IMR-90 (cell line): Measurements from ENCODE around the gene PRTFDC1. TPM values are rescaled to one million over a fixed set of nuclear protein-coding genes. Genes with fewer than 3 reads are reported as not detected.
A peak's percentile ranks its signal among the peaks of the same experiment; 100 is the strongest.

Experiments
- ATAC-seq: fragments of 200-7000 bp; cut with Tn5 transposase; 2 replicates; pipeline ENCODE4 v1.9.1; 2020; ENCODE audit warnings: low read depth, mild to moderate bottlenecking, moderate library complexity
- BruUV-seq: library from RNA; stranded (reverse); fragments of 400-500 nt; replicated peaks from 2 replicates; lab custom pipeline; 2021; lab: Mats Ljungman, UMichigan
- CTCF ChIA-PET: fragments of 300-600 bp; formaldehyde crosslinking; extraction: SDS; loops from one replicate; lab custom pipeline; 2021; ENCODE audit warnings: antibody characterized with exemption; lab: Yijun Ruan, JAX
- POLR2A ChIA-PET: fragments of 300-600 bp; sonication (Branson Sonifier 250); formaldehyde crosslinking; loops from one replicate; lab custom pipeline; 2022; ENCODE audit warnings: antibody characterized with exemption; ENCODE audit not compliant: unreplicated experiment; lab: Charles Lee
- DNase-seq: peaks from one replicate; pipeline ENCODE4 v3.0.0; 2013
- H2AFZ ChIP-seq: replicated peaks from 2 replicates; pipeline ENCODE3; 2013; ENCODE audit warnings: low read length, mild to moderate bottlenecking; ENCODE audit not compliant: poor library complexity
- H2AK5ac ChIP-seq: 2 replicates; pipeline ENCODE4 v1.6.1; 2013; ENCODE audit warnings: low read depth, low read length, inconsistent platforms
- H2AK9ac ChIP-seq: replicated peaks from 2 replicates; pipeline ENCODE3; 2013; ENCODE audit warnings: mild to moderate bottlenecking, low read depth, low read length, moderate library complexity; ENCODE audit not compliant: poor library complexity
- H2BK120ac ChIP-seq: 2 replicates; pipeline ENCODE4 v1.6.1; 2013; ENCODE audit warnings: low read depth, low read length, inconsistent platforms
- H2BK15ac ChIP-seq: 3 replicates; pipeline ENCODE4 v1.6.1; 2013; ENCODE audit warnings: low read depth, low read length, inconsistent platforms
- H2BK20ac ChIP-seq: 2 replicates; pipeline ENCODE4 v1.6.1; 2013; ENCODE audit warnings: low read depth, mild to moderate bottlenecking, inconsistent platforms, low read length, moderate library complexity
- H2BK5ac ChIP-seq: 2 replicates; pipeline ENCODE4 v1.6.1; 2013; ENCODE audit warnings: mild to moderate bottlenecking, low read depth, low read length, inconsistent platforms; ENCODE audit not compliant: poor library complexity, severe bottlenecking
- H3K14ac ChIP-seq: replicated peaks from 2 replicates; pipeline ENCODE4 v1.6.1; 2013; ENCODE audit warnings: low read depth, low read length, inconsistent platforms
- H3K18ac ChIP-seq: 2 replicates; pipeline ENCODE4 v1.6.1; 2013; ENCODE audit warnings: low read depth, low read length, control low read depth
- H3K23ac ChIP-seq: 2 replicates; pipeline ENCODE4 v1.6.1; 2013; ENCODE audit warnings: low read depth, low read length, inconsistent platforms
- H3K27ac ChIP-seq: 2 replicates; pipeline ENCODE4 v1.5.1; 2013; ENCODE audit warnings: mild to moderate bottlenecking, control low read depth, low read length; ENCODE audit not compliant: insufficient read depth
- H3K27me3 ChIP-seq: 2 replicates; pipeline ENCODE4 v1.6.1; 2013; ENCODE audit warnings: low read length; ENCODE audit not compliant: control insufficient read depth, insufficient read depth
- H3K36me3 ChIP-seq: 2 replicates; pipeline ENCODE4 v1.6.1; 2013; ENCODE audit warnings: low read length, mixed read lengths; ENCODE audit not compliant: control insufficient read depth, insufficient read depth
- H3K4ac ChIP-seq: 2 replicates; pipeline ENCODE4 v1.6.1; 2013; ENCODE audit warnings: low read depth, low read length, inconsistent platforms
- H3K4me1 ChIP-seq: 2 replicates; pipeline ENCODE4 v1.6.1; 2013; ENCODE audit warnings: low read length, mixed read lengths; ENCODE audit not compliant: control insufficient read depth, insufficient read depth
- H3K4me2 ChIP-seq: 2 replicates; pipeline ENCODE4 v1.6.1; 2013; ENCODE audit warnings: low read depth, mild to moderate bottlenecking, control low read depth, low read length, moderate library complexity
- H3K4me3 ChIP-seq: 2 replicates; pipeline ENCODE4 v1.5.1; 2013; ENCODE audit warnings: low read depth, mild to moderate bottlenecking, control low read depth, low read length, moderate library complexity; ENCODE audit not compliant: insufficient read depth
- H3K56ac ChIP-seq: 2 replicates; pipeline ENCODE4 v1.6.1; 2013; ENCODE audit warnings: low read length, inconsistent platforms; ENCODE audit not compliant: insufficient read depth; ENCODE audit errors: extremely low read depth
- H3K79me1 ChIP-seq, 2 experiments: 2 replicates each; pipeline ENCODE4 v1.6.1; 2013; ENCODE audit warnings: low read length in 2 of 2, inconsistent platforms in 1 of 2, low read depth in 1 of 2
- H3K9ac ChIP-seq: 2 replicates; pipeline ENCODE4 v1.6.1; 2013; ENCODE audit warnings: low read depth, low read length, control low read depth
- H3K9me1 ChIP-seq: 2 replicates; pipeline ENCODE4 v1.6.1; 2013; ENCODE audit warnings: low read length, inconsistent platforms; ENCODE audit not compliant: insufficient read depth
- H3K9me3 ChIP-seq: 2 replicates; pipeline ENCODE4 v1.6.1; 2013; ENCODE audit warnings: low read length; ENCODE audit not compliant: control insufficient read depth, insufficient read depth
- H4K20me1 ChIP-seq: 2 replicates; pipeline ENCODE4 v1.6.1; 2013; ENCODE audit warnings: low read length, inconsistent platforms; ENCODE audit not compliant: insufficient read depth
- H4K5ac ChIP-seq: 2 replicates; pipeline ENCODE4 v1.6.1; 2013; ENCODE audit warnings: mild to moderate bottlenecking, low read depth, low read length, control low read depth
- H4K8ac ChIP-seq, 2 experiments: 2 replicates each; pipeline ENCODE4 v1.6.1; 2013; ENCODE audit warnings: low read depth in 2 of 2, low read length in 2 of 2, control low read depth in 1 of 2, inconsistent platforms in 1 of 2
- H4K91ac ChIP-seq: 2 replicates; pipeline ENCODE4 v1.6.1; 2013; ENCODE audit warnings: low read depth, low read length, inconsistent platforms; ENCODE audit not compliant: insufficient read depth
- BHLHE40 ChIP-seq: fragments of 150-350 bp; IDR thresholded peaks from 2 replicates; pipeline ENCODE4 v1.6.1; 2016; ENCODE audit warnings: mild to moderate bottlenecking, low read depth, low read length
- CTCF ChIP-seq: conservative IDR thresholded peaks from 2 replicates; pipeline ENCODE4 v1.5.1; 2012; ENCODE audit warnings: mild to moderate bottlenecking, low read depth, low read length, improper control_type of control experiment
- ELK1 ChIP-seq: fragments of 150-350 bp; IDR thresholded peaks from 2 replicates; pipeline ENCODE4 v1.6.1; 2016; ENCODE audit warnings: low read depth, mild to moderate bottlenecking, low read length, moderate library complexity, borderline replicate concordance
- MAZ ChIP-seq: IDR thresholded peaks from 2 replicates; pipeline ENCODE4 v1.6.1; 2012; ENCODE audit warnings: low read depth, mild to moderate bottlenecking, low read length, improper control_type of control experiment, moderate library complexity, borderline replicate concordance
- POLR2A ChIP-seq: IDR thresholded peaks from 2 replicates; pipeline ENCODE4 v1.6.1; 2012; ENCODE audit warnings: mild to moderate bottlenecking, low read depth, low read length
- RAD21 ChIP-seq: IDR thresholded peaks from 2 replicates; pipeline ENCODE4 v1.6.1; 2012; ENCODE audit warnings: low read length, improper control_type of control experiment
- RCOR1 ChIP-seq: IDR thresholded peaks from 2 replicates; pipeline ENCODE4 v1.6.1; 2012; ENCODE audit warnings: mild to moderate bottlenecking, low read length, improper control_type of control experiment; ENCODE audit not compliant: insufficient replicate concordance
- SMC3 ChIP-seq: fragments of 150-350 bp; IDR thresholded peaks from 2 replicates; pipeline ENCODE4 v1.6.1; 2016; ENCODE audit warnings: low read depth, mild to moderate bottlenecking, antibody characterized with exemption, low read length, moderate library complexity
- WGBS, 2 experiments: methylation state at CpG; one replicate each; pipeline versions ENCODE4 v1.1.5 to v1.1.7; 2013; ENCODE audit warnings: missing lambda C conversion rate in 2 of 2; ENCODE audit not compliant: insufficient read length in 1 of 2; ENCODE audit errors: extremely low coverage in 2 of 2; 5-methylcytosine and 5-hydroxymethylcytosine counted together
- dilution Hi-C: fragments of 300-500 bp; cut with HindIII; formaldehyde crosslinking; loops from one replicate; pipeline ENCODE4 v1.14.3; 2018; ENCODE audit warnings: low sequenced_read_pairs; ENCODE audit not compliant: unreplicated experiment
- in situ Hi-C: fragments of 300-500 bp; cut with MboI; formaldehyde crosslinking; loops from 3 replicates; pipeline ENCODE4 v1.14.3; 2019; ENCODE audit warnings: low sequenced_read_pairs, inconsistent platforms, mixed read lengths
- intact Hi-C: fragments of 100-400 bp; cut with micrococcal nuclease; formaldehyde crosslinking; loops from 2 replicates; pipeline ENCODE4 v1.10.0; 2022
- polyA plus RNA-seq, 3 experiments: library from polyadenylated mRNA; depleted of rRNA; stranded (reverse); fragments of >200 nt; gene quantifications; 2 replicates each; pipeline ENCODE4 v1.2.3, GENCODE V29; 2012; ENCODE audit warnings: low replicate concordance in 1 of 3
- total RNA-seq: library from RNA; depleted of rRNA; stranded (reverse); fragments of >200 nt; gene quantifications from 2 replicates; pipeline ENCODE4 v1.2.3, GENCODE V29; 2012

The PRTFDC1 gene
- total and polyA plus RNA-seq, 2 of the 4 experiments (the other 2 are of a cell fraction): 12.3 to 17.9 TPM

GRCh38 chr10:24952707-24953645 lies 570 bp upstream of the PRTFDC1 start:
- BruUV-seq: no TSS peak
- in situ Hi-C loops: loop anchor here (25.0 kb wide), 1 partner anchor 241 kb away; the partner anchor contains the start of gene ARHGAP21

More at GRCh38 chr10:24952707-24953645, 570 bp upstream of the PRTFDC1 start:
- Histone ChIP-seq H3K18ac (peak overlapping the region; percentile 85), H4K8ac (peak overlapping the region; percentile 93 to 97), H4K5ac (peak overlapping the region; percentile 93), H3K4me1 (peaks cover 26% of the 10 kb centered on the region), H4K20me1 (no peaks in the 10 kb centered on the region), H3K14ac (peak overlapping the region; percentile 96), H3K27ac (peak overlapping the region; percentile 84), H3K4me3 (peak overlapping the region; percentile 41), H2AK5ac (peak overlapping the region; percentile 52), H2BK120ac (peak overlapping the region; percentile 95), H3K36me3 (no peaks in the 10 kb centered on the region), H3K23ac (peak overlapping the region; percentile 62), H2BK5ac (peak overlapping the region; percentile 56), H3K79me1 (peaks cover 6 to 26% of the 10 kb centered on the region in 2 experiments; a peak in 3 of 4 replicates), H2AFZ (peak overlapping the region; percentile 96), H2BK15ac (peak overlapping the region; percentile 53; the same call in 1 of the 3 replicates), H4K91ac (peak overlapping the region; percentile 97), H3K9me3 (no peaks in the 10 kb centered on the region), H3K4ac (peak overlapping the region; percentile 94), H3K9ac (peak overlapping the region; percentile 66), H2AK9ac (peak overlapping the region; percentile 86), H2BK20ac (peak overlapping the region; percentile 6), H3K4me2 (peak overlapping the region; percentile 67), H3K9me1 (peaks cover 12% of the 10 kb centered on the region), H3K56ac (peak overlapping the region; percentile 62), H3K27me3 (no peaks in the 10 kb centered on the region)
- peak; percentile 56 for DNase-seq
- peak; percentile 62 for ATAC-seq
- dilution Hi-C loops: no loop called here
- intact Hi-C loops: loop anchor here (1.0 to 5.0 kb wide), 3 partner anchors 61 to 228 kb away; no protein-coding TSS in a partner anchor
- CTCF ChIA-PET: interaction anchor here (0.6 kb wide), 1 partner anchor 33 kb away, joined by 3 read pairs; no protein-coding TSS in a partner anchor
- TF ChIP-seq RCOR1 (no peak), ELK1 (no peak), BHLHE40 (peak; percentile 16; the same call in 1 of the 2 replicates), MAZ (no peak; the same call in 1 of the 2 replicates), RAD21 (0 out of 2 replicates have a peak, but pooled peaks have one; percentile 24), POLR2A (no peak), SMC3 (peak; percentile 31; the same call in 1 of the 2 replicates), CTCF (peak; percentile 38)
- POLR2A ChIA-PET: no interaction called here
- 11% methylated on average over 5 of the region's 53 CpGs; no CpG with 5 or more reads in 1 of the 2 experiments for WGBS, 2 experiments
